Mesothelial cell of epicardium (in vitro differentiated cells): Measurements from ENCODE around the gene KCNMA1. TPM values are rescaled to one million over a fixed set of nuclear protein-coding genes. Genes with fewer than 3 reads are reported as not detected.

Experiments used
- DNase-seq, 2 experiments: peaks; one replicate each; pipeline ENCODE4 v3.0.0; 2021; ENCODE audit warnings: low spot score in 2 of 2; ENCODE audit not compliant: unreplicated experiment in 2 of 2
- H3K27ac Mint-ChIP-seq: 2 replicates; pipeline ENCODE4 v1.8.0; 2021; ENCODE audit warnings: mixed read lengths
- H3K27me3 Mint-ChIP-seq: 2 replicates; pipeline ENCODE4 v1.8.0; 2021; ENCODE audit warnings: low read depth, mixed read lengths
- H3K36me3 Mint-ChIP-seq: 2 replicates; pipeline ENCODE4 v1.8.0; 2021; ENCODE audit warnings: mixed read lengths
- H3K4me1 Mint-ChIP-seq: 2 replicates; pipeline ENCODE4 v1.8.0; 2021; ENCODE audit warnings: mixed read lengths
- H3K4me3 Mint-ChIP-seq: 2 replicates; pipeline ENCODE4 v1.8.0; 2021; ENCODE audit warnings: mild to moderate bottlenecking, moderate library complexity, mixed read lengths
- H3K9me3 Mint-ChIP-seq: 2 replicates; pipeline ENCODE4 v1.8.0; 2021; ENCODE audit warnings: mixed read lengths
- total RNA-seq: library from RNA; stranded (reverse); gene quantifications from 3 replicates; pipeline ENCODE4 v1.2.1, GENCODE V29; 2021
- TF ChIP-seq, protein P1 (sequence below): fragments of 200-600 bp; sonication (generic); IDR thresholded peaks from one replicate; pipeline ENCODE4 v1.5.0; 2021; ENCODE audit warnings: antibody characterized with exemption; ENCODE audit not compliant: unreplicated experiment

Gene KCNMA1
- total RNA-seq, 1 donor from 2014 or later = 44.0 TPM

GRCh38 chr10:76878514-76878913, 759.1 kb downstream of the KCNMA1 start:
- no peak for DNase-seq
- no peaks in the 10 kb centered on the region for H3K9me3 Mint-ChIP-seq
- TF ChIP-seq, protein P1, sequence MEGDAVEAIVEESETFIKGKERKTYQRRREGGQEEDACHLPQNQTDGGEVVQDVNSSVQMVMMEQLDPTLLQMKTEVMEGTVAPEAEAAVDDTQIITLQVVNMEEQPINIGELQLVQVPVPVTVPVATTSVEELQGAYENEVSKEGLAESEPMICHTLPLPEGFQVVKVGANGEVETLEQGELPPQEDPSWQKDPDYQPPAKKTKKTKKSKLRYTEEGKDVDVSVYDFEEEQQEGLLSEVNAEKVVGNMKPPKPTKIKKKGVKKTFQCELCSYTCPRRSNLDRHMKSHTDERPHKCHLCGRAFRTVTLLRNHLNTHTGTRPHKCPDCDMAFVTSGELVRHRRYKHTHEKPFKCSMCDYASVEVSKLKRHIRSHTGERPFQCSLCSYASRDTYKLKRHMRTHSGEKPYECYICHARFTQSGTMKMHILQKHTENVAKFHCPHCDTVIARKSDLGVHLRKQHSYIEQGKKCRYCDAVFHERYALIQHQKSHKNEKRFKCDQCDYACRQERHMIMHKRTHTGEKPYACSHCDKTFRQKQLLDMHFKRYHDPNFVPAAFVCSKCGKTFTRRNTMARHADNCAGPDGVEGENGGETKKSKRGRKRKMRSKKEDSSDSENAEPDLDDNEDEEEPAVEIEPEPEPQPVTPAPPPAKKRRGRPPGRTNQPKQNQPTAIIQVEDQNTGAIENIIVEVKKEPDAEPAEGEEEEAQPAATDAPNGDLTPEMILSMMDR = no peak
- no peaks in the 10 kb centered on the region for H3K36me3 Mint-ChIP-seq
- no peak overlapping the region for H3K4me3 Mint-ChIP-seq
- H3K27ac Mint-ChIP-seq = no peak overlapping the region
- peaks cover 28% of the 10 kb centered on the region for H3K4me1 Mint-ChIP-seq
- H3K27me3 Mint-ChIP-seq = peaks cover 68% of the 10 kb centered on the region

- no peaks in the 10 kb centered on the region for H3K9me3 Mint-ChIP-seq
- no peak for DNase-seq
- H3K4me1 Mint-ChIP-seq = peaks cover 19% of the 10 kb centered on the region
- H3K4me3 Mint-ChIP-seq = no peak overlapping the region
- TF ChIP-seq, protein P1 = no peak
- H3K27ac Mint-ChIP-seq = no peak overlapping the region
- peaks cover 62% of the 10 kb centered on the region for H3K27me3 Mint-ChIP-seq
- H3K36me3 Mint-ChIP-seq = no peaks in the 10 kb centered on the region
Measured at GRCh38 chr10:76874896-76875295, 762.7 kb downstream of the KCNMA1 start.

DNA sequence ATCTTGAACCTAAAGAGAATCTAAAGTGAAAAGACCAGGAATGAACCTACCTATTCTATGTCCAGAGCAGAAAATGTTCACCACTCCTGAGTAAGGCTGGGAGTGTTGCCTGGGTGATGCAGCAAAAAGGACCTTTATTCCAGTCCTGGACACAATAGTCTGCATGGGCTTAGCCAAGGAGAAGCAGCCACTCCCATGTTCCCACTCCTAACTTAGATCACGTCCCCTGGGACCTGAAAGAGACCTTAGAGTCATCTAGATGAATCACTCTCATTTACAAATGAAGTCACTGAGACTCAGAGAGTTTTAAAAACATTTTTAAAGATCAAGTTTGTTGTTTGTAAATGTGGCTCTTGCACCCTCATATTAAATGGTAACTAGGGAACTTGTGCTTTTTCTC, 763.4 kb downstream of the KCNMA1 start:
- no peak overlapping the region for H3K4me3 Mint-ChIP-seq
- TF ChIP-seq, protein P1 = no peak
- peaks cover 12% of the 10 kb centered on the region for H3K4me1 Mint-ChIP-seq

GRCh38 chr10:76871697-76872295, 765.8 kb downstream of the KCNMA1 start:
- H3K9me3 Mint-ChIP-seq = no peaks in the 10 kb centered on the region
- no peaks in the 10 kb centered on the region for H3K36me3 Mint-ChIP-seq
- TF ChIP-seq, protein P1 = no peak
- no peak for DNase-seq
- peaks cover 10% of the 10 kb centered on the region for H3K4me1 Mint-ChIP-seq
- H3K4me3 Mint-ChIP-seq = no peak overlapping the region
- H3K27ac Mint-ChIP-seq = no peak overlapping the region
- peaks cover 67% of the 10 kb centered on the region for H3K27me3 Mint-ChIP-seq

More for the DNA sequence above, 763.4 kb downstream of the KCNMA1 start:
- H3K27ac Mint-ChIP-seq = no peak overlapping the region
- H3K36me3 Mint-ChIP-seq = no peaks in the 10 kb centered on the region
- no peak for DNase-seq
- peaks cover 70% of the 10 kb centered on the region for H3K27me3 Mint-ChIP-seq
- H3K9me3 Mint-ChIP-seq = no peaks in the 10 kb centered on the region

DNA sequence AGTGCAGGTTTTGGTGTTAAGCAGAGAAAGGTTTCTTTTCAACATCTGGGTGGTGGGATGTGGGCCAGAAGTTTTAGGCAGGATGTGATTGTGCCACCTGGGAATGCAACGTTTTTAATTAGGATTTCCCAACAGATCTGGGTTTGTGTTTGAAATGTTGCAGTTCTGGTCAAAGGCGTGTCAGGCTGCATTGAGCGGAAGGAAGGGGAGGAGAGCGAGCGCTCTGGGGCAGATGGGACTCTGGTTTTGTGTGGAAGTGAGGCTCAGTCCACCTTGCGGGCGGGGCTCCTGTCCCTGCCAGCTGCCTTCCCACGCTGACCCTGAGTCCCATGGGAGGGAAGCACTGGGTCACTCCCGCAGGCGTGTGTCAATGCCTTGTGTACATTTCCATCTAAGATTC, 767.7 kb downstream of the KCNMA1 start:
- H3K27me3 Mint-ChIP-seq = peaks cover 59% of the 10 kb centered on the region
- no peaks in the 10 kb centered on the region for H3K9me3 Mint-ChIP-seq
- no peak overlapping the region for H3K27ac Mint-ChIP-seq
- no peak overlapping the region for H3K4me3 Mint-ChIP-seq
- DNase-seq = no peak
- peaks cover 9% of the 10 kb centered on the region for H3K4me1 Mint-ChIP-seq
- TF ChIP-seq, protein P1 = no peak
- H3K36me3 Mint-ChIP-seq = no peaks in the 10 kb centered on the region
